OCI-LY3 (cell line): ENCODE measurements around the gene NOC3L.

ENCODE experiments used
- H2AFZ ChIP-seq: fragments of 200-600, 300-600 bp; shearing (Covaris generic); 2 replicates; pipeline ENCODE4 v1.6.0; 2014; ENCODE audit warnings: antibody characterized with exemption, low read depth, low read length
- H3K27ac ChIP-seq: fragments of 200-600, 300-600 bp; sonication (generic); 2 replicates; pipeline ENCODE4 v1.5.1; 2014; ENCODE audit warnings: mild to moderate bottlenecking, low read length, moderate library complexity, mixed read lengths
- H3K27me3 ChIP-seq: fragments of 200-600, 300-600 bp; sonication (generic); 2 replicates; pipeline ENCODE4 v1.6.1; 2014; ENCODE audit warnings: low read depth, low read length, mixed read lengths
- H3K36me3 ChIP-seq: fragments of 200-600, 300-600 bp; sonication (generic); replicated peaks from 2 replicates; pipeline ENCODE3; 2014; ENCODE audit warnings: low read depth, low read length, mixed read lengths
- H3K4me1 ChIP-seq: fragments of 300-600, 200-600 bp; sonication (generic); 2 replicates; pipeline ENCODE4 v1.6.1; 2014; ENCODE audit warnings: low read length, mixed read lengths
- H3K4me2 ChIP-seq: fragments of 200-600, 300-600 bp; sonication (generic); 2 replicates; pipeline ENCODE4 v1.6.1; 2014; ENCODE audit warnings: low read length, mixed read lengths
- H3K4me3 ChIP-seq: fragments of 300-600, 200-600 bp; sonication (generic); 2 replicates; pipeline ENCODE4 v1.5.1; 2014; ENCODE audit warnings: antibody characterized with exemption, mild to moderate bottlenecking, low read length, moderate library complexity
- H3K79me2 ChIP-seq: fragments of 300-600, 200-600 bp; shearing (Covaris generic); 2 replicates; pipeline ENCODE4 v1.6.1; 2014; ENCODE audit warnings: mild to moderate bottlenecking, low read length, mixed read lengths
- H3K9ac ChIP-seq: fragments of 300-600, 200-600 bp; shearing (Covaris generic); 2 replicates; pipeline ENCODE4 v1.6.0; 2014; ENCODE audit warnings: mild to moderate bottlenecking, low read length, moderate library complexity
- H3K9me3 ChIP-seq: fragments of 200-600, 300-600 bp; shearing (Covaris generic); 2 replicates; pipeline ENCODE4 v1.6.1; 2014; ENCODE audit warnings: low read length, mixed read lengths; ENCODE audit not compliant: insufficient read depth
- H4K20me1 ChIP-seq: fragments of 200-600, 300-600 bp; sonication (generic); 2 replicates; pipeline ENCODE4 v1.6.1; 2016; ENCODE audit warnings: low read length, mixed read lengths; ENCODE audit not compliant: insufficient read depth
- EZH2phosphoT487 ChIP-seq: fragments of 200-600 bp; shearing (Covaris generic); IDR thresholded peaks from 2 replicates; pipeline ENCODE4 v1.6.1; 2018; ENCODE audit warnings: antibody characterized with exemption, mixed run types, low read depth
- TF ChIP-seq, protein P1 (sequence below): fragments of 200-600, 300-600 bp; sonication (generic); IDR thresholded peaks from 2 replicates; pipeline ENCODE4 v1.5.1; 2014; ENCODE audit warnings: antibody characterized with exemption, low read length, low read depth

The NOC3L gene

DNA sequence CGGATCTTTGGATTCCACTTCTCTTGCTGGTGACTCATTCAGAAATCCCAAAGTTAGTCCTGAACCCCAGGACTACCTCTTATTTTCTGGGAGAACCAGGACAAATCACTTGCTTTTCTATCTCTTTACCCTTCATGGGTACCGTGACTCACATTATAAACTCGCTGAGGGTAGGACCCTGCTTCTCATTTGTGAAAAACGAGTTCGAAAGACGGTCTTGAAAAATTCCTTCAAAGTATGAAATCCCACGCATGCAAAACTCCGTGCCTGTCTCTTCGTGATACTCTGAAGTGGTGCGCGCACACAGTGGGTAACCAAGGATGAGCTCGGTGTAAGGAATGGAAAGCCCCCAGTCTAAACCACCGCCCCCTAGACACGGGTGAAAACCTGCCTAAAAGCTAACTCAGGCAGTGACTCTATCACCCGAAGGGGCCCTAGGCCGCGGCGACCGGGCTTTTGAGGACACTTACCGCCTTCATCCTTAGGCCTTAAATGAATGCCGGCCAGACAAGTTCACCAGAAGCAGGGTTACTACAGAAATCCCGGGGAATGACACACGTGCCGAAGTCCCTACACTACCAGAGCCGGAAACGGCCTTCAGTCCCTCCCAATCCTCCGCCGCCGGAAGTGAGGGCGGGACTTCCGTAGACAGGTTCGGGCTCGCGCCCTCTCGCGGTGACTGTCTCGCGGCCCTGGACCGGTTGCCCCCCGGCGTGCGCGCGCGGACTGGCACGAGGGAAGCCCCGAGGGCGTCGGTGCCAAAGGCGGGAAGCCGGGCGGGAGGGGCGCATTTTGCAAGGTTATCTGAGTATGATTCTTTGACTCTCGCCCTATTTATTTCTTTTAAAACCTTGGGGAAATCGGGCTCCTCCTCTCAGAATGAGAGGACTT lies at the start of gene NOC3L:
NOC3L (minus strand) TSS at position 580 of the 891 bp plus-strand sequence; CDS start at position 479, 101 bp downstream.
- Histone ChIP-seq H4K20me1 (no peaks in the 10 kb centered on the region), H3K27ac (peak within 1 kb of the TSS; percentile 58), H3K79me2 (peaks cover 48% of the 10 kb centered on the region), H3K4me3 (peak within 1 kb of the TSS; percentile 93), H2AFZ (peak within 1 kb of the TSS; percentile 98; the same call in 1 of the 2 replicates), H3K36me3 (peaks cover 18% of the 10 kb centered on the region), H3K4me1 (peaks cover 15% of the 10 kb centered on the region), H3K27me3 (no peaks in the 10 kb centered on the region), H3K9ac (peak within 1 kb of the TSS; percentile 98), H3K4me2 (peak within 1 kb of the TSS; percentile 90), H3K9me3 (no peaks in the 10 kb centered on the region)
- TF ChIP-seq, protein P1, sequence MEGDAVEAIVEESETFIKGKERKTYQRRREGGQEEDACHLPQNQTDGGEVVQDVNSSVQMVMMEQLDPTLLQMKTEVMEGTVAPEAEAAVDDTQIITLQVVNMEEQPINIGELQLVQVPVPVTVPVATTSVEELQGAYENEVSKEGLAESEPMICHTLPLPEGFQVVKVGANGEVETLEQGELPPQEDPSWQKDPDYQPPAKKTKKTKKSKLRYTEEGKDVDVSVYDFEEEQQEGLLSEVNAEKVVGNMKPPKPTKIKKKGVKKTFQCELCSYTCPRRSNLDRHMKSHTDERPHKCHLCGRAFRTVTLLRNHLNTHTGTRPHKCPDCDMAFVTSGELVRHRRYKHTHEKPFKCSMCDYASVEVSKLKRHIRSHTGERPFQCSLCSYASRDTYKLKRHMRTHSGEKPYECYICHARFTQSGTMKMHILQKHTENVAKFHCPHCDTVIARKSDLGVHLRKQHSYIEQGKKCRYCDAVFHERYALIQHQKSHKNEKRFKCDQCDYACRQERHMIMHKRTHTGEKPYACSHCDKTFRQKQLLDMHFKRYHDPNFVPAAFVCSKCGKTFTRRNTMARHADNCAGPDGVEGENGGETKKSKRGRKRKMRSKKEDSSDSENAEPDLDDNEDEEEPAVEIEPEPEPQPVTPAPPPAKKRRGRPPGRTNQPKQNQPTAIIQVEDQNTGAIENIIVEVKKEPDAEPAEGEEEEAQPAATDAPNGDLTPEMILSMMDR = peak; percentile 71
- no peak for TF ChIP-seq EZH2phosphoT487

GRCh38 chr10:94412449-94412848 lies 49.7 kb upstream of the NOC3L start:
- peaks cover 17% of the 10 kb centered on the region for H3K4me1 ChIP-seq
- H3K79me2 ChIP-seq = peaks cover 71% of the 10 kb centered on the region
- H2AFZ ChIP-seq = no peak overlapping the region
- H3K4me2 ChIP-seq = no peak overlapping the region
- H3K27ac ChIP-seq = no peak overlapping the region
- H3K9ac ChIP-seq = no peak overlapping the region
- H3K4me3 ChIP-seq = no peak overlapping the region
- TF ChIP-seq, protein P1 = no peak
- no peak for TF ChIP-seq EZH2phosphoT487
- H3K36me3 ChIP-seq = no peaks in the 10 kb centered on the region
- no peaks in the 10 kb centered on the region for H3K27me3 ChIP-seq
- peaks cover 29% of the 10 kb centered on the region; the same call in 1 of the 2 replicates for H4K20me1 ChIP-seq
- H3K9me3 ChIP-seq = no peaks in the 10 kb centered on the region

DNA sequence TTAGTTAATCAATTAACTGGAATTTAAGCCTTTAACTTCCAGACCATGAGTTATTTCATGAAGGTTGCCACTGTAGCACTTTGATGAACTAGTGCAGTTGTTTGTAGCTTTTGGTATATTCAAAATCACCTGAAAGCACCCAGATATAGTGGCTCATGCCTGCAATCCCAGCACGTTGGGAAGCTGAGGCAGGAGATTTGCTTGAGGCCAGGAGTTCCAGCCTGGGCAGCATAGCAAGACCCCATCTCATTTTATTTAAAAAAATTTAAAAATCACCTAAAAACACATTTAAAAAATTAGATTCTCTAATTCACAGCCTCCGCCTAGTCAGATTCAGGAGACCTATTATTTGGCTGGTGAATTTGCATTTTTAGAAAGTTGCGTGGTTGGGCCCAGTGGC lies 48.6 kb upstream of the NOC3L start:
- Histone ChIP-seq H4K20me1 (peaks cover 28% of the 10 kb centered on the region), H3K79me2 (peaks cover 73% of the 10 kb centered on the region), H3K4me2 (no peak overlapping the region), H3K27me3 (no peaks in the 10 kb centered on the region), H3K9me3 (no peaks in the 10 kb centered on the region), H3K27ac (no peak overlapping the region), H3K4me3 (no peak overlapping the region), H3K9ac (no peak overlapping the region), H3K36me3 (no peaks in the 10 kb centered on the region), H3K4me1 (peaks cover 14% of the 10 kb centered on the region), H2AFZ (no peak overlapping the region)
- no peak for TF ChIP-seq EZH2phosphoT487
- TF ChIP-seq, protein P1 = no peak

DNA sequence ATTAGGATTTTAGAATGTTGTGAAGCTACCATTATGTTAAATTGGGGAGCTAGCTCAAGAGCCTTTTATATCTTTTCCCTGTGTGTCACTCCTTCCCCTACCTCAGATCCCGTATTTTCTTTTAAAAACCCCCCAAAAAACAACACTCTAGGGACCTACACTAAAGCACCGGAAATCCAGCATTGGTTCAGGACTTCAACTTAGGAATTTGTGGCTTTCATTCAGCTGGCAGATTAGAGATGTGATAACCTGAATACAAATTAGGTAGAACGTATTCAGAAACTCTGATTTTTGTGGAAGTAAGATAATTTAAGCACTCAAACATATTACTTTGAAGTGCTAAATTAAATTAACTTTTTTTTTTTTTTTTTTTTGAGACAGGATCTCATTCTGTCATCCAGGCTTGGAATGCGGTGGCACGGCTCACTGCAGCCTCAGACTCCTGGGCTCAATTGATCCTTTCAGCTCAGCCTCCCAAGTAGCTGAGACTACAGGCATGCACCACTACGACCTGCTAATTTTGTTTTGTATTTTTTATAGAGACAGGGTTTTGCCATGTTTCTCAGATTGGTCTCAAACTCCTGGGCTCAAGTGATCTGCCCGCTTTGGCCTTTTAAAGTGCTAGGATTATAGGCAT lies 46.4 kb upstream of the NOC3L start:
- Histone ChIP-seq H2AFZ (no peak overlapping the region), H3K9ac (no peak overlapping the region), H3K4me1 (peaks cover 23% of the 10 kb centered on the region), H3K9me3 (no peaks in the 10 kb centered on the region), H4K20me1 (peaks cover 27% of the 10 kb centered on the region), H3K36me3 (no peaks in the 10 kb centered on the region), H3K79me2 (peaks cover 79% of the 10 kb centered on the region), H3K27me3 (no peaks in the 10 kb centered on the region), H3K27ac (no peak overlapping the region), H3K4me3 (no peak overlapping the region), H3K4me2 (peak overlapping the region; percentile 20; the same call in 1 of the 2 replicates)
- TF ChIP-seq, protein P1 = no peak
- no peak for TF ChIP-seq EZH2phosphoT487
